ENCODE results near the gene SPEF1.

Gene SPEF1

GRCh38 chr20:3748073-3748472 lies 33.2 kb downstream of the SPEF1 start:
- DNase-seq (ENCODE audit: low read depth), result no peak

DNA sequence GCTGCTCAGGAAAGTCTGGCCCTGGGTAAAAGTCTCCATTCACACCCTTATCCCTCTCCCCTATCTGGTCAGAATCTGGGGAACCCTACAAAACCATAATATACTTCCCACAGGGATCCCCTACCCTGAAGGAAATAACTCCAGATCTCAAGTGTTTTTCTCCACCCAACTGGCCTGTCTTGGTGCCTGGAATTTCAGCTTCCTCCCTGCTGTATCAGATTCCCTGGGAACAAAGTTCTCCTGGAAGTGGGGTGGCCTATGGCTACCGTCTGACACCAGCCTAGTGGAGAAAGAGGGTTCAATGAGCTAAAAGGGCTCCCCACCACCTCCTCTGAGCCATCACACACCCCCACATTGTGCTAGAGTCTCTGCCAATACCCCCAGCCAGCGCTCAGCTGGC lies 33.8 kb downstream of the SPEF1 start:
- no peak for DNase-seq (ENCODE audit: low read depth)

DNA sequence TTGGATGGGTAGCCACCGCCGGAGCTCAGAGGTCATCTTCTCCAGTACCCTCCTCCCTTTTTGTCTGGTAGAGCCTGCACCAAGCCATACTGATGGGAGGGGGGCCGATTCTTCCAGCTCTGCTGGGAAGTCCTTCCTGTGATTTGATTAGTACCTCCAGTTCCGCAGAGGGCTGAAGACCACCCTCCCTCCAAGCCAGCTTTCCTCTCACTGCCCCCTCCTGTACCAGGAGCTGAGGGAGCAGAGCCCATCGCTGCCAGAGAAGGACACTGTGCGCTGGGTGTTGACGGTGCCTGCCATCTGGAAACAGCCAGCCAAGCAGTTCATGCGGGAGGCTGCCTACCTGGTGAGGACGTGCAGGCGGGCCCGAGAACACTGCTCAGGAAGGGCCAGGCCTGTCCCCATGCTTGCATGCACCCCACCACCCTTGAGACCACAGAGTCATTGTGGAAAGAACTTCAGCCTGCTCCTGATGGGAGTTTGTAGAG lies 35.5 kb downstream of the SPEF1 start:
- no peak for DNase-seq (ENCODE audit: low read depth)

DNA sequence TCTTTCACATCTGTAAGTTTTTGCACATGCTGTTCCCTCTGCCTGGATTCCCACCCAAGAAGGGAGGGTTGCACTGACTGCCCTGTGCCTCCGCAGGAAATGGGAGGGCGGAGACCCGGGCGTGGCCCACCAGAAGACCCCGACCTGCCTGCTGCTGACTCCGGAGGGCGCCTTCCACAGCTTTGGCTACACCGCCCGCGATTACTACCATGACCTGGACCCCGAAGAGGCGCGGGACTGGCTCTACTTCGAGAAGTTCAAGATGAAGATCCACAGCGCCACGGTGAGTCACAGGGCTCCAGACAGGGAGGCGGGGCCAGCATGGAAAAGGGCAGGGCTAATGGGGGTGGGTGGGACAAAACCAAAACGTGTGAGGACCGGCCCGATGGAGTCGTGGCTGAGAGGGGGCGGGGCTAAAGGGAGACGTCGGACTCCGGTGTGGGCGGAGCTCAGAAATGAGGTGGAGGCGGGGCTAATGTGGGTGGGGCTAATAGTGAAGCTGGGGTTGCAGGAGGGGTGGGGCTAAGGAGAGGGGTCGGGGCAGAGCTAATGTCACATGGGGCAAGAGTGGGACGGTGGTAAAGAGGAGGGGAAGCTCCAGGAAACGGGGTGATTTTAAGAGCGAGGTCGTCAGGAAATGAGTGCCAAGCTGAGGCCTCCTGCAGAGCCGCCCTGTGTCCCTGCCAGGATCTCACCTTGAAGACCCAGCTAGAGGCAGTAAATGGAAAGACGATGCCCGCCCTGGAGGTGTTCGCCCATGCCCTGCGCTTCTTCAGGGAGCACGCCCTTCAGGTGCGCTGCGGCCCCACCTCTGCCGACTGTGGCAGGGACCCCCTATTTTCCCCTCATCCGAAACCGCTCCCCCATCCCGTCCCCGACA lies 36.2 kb downstream of the SPEF1 start:
- peak; percentile 38 for DNase-seq (ENCODE audit: low read depth)

DNA sequence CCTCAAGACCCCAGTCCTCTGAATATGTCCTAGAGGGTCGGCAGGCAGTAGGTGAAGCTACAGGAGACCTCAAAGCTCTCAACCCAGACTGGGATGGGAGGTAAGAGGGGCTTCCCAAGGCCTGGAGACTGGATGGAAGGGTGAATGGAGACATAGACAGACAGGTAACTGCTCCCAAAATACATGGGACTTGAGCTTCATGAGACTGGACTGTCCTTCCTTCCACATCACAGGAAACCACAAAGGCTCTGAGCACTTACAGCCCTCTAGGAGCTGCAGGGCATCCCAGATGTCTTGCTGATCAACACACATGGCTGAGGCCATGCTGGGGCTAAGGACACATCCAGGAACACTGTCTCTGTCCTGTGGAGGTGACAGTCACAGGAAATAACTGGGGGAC lies 37.2 kb downstream of the SPEF1 start:
- DNase-seq (ENCODE audit: low read depth), result no peak

- DNase-seq (ENCODE audit: low read depth), result no peak
These were observed 38.0 kb downstream of the SPEF1 start for GRCh38 chr20:3743251-3743650.

DNA sequence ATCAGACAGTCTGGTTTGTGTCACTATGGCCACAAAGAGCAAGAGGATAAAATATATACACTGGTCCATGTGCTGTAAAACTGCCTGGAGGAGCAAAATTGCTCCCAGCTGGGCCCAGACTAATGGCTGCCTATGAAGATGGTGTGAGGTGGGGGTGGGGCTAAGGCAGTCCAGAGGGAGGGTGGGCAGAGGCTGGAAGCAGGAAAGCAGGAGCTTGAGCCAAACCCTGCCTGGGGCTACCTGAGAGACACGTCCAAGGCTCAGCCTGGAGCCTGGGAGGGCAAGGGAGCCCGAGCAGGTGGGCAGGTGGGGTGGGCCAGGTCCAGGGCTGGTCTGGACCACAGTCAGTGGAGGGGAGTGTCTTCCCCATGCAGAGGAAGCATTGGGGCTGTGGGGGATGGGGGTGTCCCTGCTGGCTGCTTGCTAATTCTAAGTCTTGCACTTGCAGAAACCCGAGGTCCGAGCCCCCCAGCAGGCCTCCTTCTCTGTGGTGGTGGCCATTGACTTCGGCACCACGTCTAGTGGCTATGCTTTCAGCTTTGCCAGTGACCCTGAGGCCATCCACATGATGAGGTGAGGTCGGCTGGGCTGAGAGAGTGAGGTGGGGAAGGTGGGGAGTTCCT lies 39.3 kb downstream of the SPEF1 start:
- no peak for DNase-seq (ENCODE audit: low read depth)

GRCh38 chr20:3740615-3741301 lies 40.5 kb downstream of the SPEF1 start:
- no peak for DNase-seq (ENCODE audit: low read depth)

DNA sequence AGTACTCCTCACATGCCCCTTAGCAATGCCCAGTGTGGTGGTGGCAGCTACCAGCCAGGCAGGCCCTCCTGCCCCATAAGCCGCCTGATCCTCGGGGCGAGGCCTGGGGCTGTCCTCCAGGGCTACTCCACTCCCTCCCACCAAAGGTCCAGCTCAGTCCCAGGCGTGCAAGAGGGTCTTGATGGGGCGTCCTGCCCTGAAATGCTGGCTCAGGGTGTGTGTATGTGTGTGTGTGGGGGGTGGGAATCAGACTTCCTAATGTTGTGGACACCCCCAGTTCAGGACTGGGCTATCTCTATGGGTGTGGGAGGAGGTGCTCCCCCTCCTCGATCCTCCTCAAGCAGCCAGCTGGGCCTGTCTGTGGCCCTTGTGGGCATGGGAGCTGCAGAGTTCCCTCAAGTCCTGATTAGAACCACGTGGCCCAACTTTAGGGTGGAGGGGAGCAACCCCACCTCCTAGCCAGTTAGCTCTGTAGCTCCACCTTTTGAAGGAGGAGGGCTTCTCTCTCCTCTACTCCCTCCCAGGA lies 41.3 kb downstream of the SPEF1 start:
- DNase-seq (ENCODE audit: low read depth), result no peak

DNA sequence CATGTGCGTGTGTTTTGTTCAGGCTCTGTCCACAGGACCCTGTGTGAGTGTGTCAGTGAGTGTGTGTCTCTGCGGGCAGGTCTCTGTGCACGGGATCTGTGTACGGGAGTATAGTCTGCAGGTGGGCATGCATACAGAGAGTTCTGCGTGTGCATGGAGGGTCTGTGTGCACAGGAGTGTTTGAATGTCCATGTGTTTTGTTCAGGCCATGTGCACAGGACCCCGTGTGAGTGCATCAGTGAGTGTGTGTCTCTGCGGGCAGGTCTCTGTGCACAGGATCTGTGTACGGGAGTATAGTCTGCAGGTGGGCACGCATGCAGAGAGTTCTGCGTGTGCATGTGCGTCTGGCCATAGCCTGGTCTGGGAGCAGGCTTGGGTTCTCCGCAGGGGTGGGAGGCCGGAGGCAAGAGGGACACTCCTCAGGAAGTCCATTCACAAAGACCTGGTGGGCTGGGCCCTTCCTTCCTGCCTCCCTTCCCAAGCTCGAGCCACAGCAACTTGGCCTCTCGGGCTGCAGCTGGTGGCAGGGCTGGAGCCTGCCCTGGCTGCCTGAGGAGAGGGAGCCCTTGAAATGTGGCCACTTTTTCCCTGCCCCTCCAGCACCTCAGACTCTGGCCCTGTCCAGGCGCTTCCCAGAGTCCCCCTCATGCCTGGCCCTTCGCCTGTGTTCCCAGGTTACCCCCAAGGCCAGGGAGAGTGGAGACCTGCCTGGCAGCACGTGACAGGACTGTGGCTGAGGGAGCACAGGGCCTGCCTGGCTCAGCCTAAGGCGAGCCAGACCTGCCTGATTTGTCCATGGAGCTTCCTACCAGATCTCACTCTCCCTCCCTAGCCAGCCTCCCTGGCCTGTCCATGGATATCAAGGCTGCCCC lies 42.0 kb downstream of the SPEF1 start:
- no peak for DNase-seq (ENCODE audit: low read depth)

- DNase-seq (ENCODE audit: low read depth), result no peak
These were observed 42.9 kb downstream of the SPEF1 start for GRCh38 chr20:3738111-3739053.

DNA sequence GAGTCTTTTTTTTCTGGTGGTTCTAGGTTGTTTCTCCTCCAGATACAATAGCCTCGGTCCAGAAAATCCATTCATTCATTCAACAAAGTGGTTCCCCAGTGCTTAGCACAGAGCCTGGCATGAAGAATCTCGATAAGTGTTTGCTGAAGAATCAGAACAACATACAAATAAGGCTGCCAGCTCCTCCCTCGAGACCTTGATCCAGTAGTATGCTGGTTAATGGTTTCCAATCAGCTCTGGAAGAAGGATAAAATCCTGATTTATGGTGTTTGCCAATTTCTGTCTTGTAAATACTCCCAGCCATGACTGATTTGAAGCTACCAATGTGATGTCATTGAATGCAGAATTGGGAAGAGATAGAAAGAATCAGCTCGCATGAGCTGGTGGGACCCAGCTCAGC lies 45.5 kb downstream of the SPEF1 start:
- DNase-seq (ENCODE audit: low read depth), result no peak

- DNase-seq (ENCODE audit: low read depth), result no peak
These were observed 47.0 kb downstream of the SPEF1 start for GRCh38 chr20:3734111-3734843.

DNA sequence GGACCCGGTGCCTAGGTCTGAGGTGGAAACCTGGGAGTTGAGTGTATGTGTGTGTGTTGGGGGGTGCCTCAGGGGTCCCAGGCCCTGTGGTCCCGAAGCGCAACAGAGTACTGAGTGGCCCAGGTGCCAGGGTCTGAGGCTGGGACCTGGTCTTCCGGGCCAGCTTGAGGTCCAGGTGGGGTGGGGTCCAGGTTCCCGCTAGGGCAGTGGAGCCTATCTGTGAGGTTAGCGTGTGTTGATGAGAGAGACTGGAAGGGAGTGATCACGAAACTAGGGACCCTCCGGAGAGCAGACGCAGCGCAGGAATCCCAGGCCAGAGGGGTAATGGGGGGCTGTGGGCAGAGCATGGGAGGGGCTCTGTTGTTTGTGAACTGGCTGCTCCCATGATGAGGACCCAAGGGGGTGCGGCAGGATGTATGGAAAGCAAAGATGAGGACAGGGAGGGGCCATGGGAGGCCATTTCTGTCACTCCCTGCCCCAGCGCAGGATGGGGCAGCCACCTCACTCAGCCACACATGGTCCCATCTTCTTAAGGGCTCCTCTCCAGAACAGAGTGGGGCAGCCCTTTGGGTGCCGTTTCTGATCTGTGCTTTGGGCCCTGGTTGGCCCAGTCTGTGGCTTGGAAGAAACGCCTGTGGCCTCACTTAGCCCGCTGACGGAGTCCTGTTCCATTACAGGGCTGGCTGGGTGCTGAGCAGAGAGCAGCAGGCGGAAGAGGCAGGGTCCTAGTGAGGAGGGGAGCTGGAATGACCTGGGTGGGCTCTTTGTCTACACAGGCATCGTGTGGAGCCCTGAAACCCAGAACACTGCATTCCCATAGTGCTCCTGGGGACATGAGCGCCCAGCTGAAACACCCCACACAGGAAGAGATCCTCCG lies 47.9 kb downstream of the SPEF1 start:
- DNase-seq (ENCODE audit: low read depth), result no peak

DNA sequence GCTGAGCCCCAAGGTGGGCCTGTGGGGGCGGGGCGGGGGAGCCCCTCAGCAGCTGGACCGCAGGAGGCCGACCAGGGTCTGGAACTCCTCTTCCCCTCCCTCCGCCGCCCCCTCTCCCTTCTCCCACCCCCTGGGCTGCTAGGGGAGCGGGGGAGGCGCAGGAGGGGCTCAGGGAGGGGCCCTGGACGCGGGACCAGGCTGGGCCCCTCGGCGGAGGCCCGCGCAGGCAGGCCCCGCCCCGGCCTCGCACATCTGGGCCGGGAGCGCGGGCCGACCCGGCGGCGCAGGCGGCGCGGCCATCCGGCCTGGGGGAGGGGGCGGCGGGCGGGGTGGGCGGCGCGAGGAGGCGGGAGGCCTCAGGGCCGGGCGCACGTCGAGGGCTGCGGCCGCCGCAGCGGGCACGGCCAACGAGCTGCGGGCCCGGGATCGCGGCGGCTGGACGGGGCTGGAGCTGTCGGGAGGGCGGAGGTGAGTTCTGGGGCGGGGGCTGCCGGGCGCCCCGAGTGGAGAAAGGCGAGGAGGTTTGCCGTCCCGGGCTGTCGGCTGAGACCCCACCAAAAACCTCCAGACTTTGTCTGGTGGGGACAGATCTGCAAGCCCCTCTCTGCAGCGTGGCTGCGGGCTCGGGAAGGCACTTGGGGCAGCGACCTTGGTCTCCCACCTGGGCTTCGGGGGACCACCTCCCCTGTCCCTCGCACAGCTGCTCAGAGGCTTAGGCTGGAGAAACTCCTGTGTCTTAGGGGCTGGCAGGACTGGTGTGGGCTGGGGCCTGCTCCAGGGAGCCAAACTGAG lies 48.7 kb downstream of the SPEF1 start, which contains the start of gene HSPA12B:
TSS of gene HSPA12B (plus strand) at position 359 of the 792 bp plus-strand sequence. CDS start 5,990 bp downstream, outside the sequence.
- DNase-seq (ENCODE audit: low read depth), result no peak

DNA sequence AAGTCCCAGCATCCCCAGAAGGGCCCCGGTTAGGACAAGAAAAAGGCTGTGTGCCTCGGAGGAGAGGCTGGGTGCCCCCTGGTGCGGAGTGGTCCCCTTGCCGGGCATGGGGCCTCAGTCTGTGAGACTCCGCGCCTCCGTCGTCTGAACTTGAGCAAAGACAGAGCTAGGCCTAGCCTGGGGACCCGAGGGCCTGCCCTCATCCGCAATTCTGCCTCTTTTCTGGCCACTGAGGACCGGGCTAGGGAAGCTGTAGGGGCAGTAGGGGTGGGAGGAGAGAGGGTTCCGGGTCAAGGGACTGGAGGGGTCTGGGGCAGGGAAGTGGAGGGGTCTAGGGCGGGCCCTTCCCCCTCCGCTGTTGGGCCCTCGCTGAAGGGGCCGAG lies 49.3 kb downstream of the SPEF1 start:
- DNase-seq (ENCODE audit: low read depth), result no peak

DNA sequence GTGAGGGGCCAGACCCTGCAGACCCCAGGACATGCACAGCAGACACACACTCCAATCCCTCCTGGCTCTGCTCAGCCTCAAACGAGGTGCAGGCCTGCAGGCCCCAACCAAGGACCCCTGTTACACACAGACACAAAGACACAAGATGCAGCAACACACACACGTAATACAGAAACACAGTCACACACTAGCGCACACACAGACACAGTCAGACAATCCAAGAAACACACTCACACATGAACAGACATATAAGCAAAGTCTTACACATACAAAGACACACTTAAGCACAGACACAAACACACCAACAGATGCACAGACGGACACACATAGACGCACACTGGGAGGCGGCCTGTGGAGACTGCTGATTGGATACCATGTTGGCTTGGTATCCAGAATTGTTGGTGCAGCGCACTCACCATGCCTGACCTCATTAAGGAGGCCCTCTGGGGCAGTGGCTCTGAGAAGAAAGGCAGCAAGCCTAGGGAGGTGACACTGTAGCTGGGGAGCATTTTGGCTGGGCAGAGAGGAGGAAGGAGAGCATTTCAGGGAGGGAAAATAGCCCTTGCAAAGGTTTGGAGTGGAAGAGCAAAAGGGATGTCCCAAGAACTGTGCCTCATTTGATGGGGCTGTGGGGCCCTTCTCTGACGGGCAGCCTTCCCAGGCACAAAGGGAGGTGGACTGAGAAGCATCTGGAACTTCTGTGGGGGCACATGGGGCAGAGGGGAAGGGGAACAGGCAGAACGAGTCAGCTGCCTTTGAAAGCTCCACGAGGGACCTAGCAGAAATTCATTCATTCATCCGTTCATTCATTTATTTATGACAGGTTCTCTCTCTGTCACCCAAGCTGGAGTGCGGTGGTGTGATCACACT lies 50.2 kb downstream of the SPEF1 start:
- DNase-seq (ENCODE audit: low read depth), result no peak

Data from stimulated activated CD8-positive, alpha-beta memory T cell treated with anti-CD3 and anti-CD28 coated beads, Interleukin-7, amount 100 ng/mL, for 24 hours (primary cell).